Hepatocyte (in vitro differentiated cells): ENCODE results near the gene FAM217B.

Experiments used
- EZH2phosphoT487 ChIP-seq: fragments of 200-600 bp; sonication (generic); IDR thresholded peaks from one replicate; pipeline ENCODE4 v1.6.1; 2018; ENCODE audit warnings: antibody characterized with exemption, mild to moderate bottlenecking, low read depth, moderate library complexity; ENCODE audit not compliant: unreplicated experiment, severe bottlenecking
- TF ChIP-seq, protein P1 (sequence below): fragments of 200-600 bp; sonication (generic); IDR thresholded peaks from 2 replicates; pipeline ENCODE4 v1.5.1; 2016; ENCODE audit warnings: antibody characterized with exemption, mild to moderate bottlenecking; ENCODE audit not compliant: poor library complexity

DNA sequence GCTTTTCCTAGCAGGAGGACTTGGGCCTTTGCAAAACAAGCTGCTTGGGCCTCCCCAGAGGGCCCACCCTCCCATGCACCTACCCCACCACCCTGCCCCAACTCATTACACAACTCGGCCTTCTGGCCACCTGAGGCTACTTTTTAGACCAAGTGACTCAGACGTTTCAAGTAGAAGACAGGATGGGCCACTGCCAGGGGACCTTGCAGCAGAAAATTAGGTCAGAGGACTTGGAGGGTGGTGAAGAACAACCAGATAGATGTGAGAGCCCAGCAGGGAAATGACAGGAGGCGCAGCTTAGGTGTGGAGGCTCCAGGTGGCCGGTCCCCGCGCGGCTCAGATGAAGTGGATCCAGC lies 1.5 kb upstream of the FAM217B start:
- TF ChIP-seq, protein P1, sequence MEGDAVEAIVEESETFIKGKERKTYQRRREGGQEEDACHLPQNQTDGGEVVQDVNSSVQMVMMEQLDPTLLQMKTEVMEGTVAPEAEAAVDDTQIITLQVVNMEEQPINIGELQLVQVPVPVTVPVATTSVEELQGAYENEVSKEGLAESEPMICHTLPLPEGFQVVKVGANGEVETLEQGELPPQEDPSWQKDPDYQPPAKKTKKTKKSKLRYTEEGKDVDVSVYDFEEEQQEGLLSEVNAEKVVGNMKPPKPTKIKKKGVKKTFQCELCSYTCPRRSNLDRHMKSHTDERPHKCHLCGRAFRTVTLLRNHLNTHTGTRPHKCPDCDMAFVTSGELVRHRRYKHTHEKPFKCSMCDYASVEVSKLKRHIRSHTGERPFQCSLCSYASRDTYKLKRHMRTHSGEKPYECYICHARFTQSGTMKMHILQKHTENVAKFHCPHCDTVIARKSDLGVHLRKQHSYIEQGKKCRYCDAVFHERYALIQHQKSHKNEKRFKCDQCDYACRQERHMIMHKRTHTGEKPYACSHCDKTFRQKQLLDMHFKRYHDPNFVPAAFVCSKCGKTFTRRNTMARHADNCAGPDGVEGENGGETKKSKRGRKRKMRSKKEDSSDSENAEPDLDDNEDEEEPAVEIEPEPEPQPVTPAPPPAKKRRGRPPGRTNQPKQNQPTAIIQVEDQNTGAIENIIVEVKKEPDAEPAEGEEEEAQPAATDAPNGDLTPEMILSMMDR = no peak
- TF ChIP-seq EZH2phosphoT487 = no peak
